Measurements from ENCODE around the gene SMAGP. TPM values are rescaled to one million over a fixed set of nuclear protein-coding genes. Genes with fewer than 3 reads are reported as not detected.
A peak's percentile ranks its signal among the peaks of the same experiment; 100 is the strongest.

Gene SMAGP
- total and polyA plus RNA-seq, 2 of the 13 experiments (the other 11 are each of a cell fraction or from before 2014, with no cell fraction given) = 9.2 TPM

- DNase-seq (ENCODE audit: low spot score) (no peak), ATAC-seq (peak; percentile 59), FAIRE-seq (no peak)
- intact Hi-C loops (cut with micrococcal nuclease; ENCODE audit: unreplicated experiment) (no loop called here), in situ Hi-C loops (cut with HindIII; ENCODE audit: extremely low pct_ligation_motif_present, low pct_unique_long_range_greater_than_20kb) (no loop called here)
- Histone ChIP-seq H2AFZ (ENCODE audit: low read length) (no peak overlapping the region), H3K4me3 (replicated peaks in 1 of 3; ENCODE audit: insufficient read depth in 1 of 3, low read depth in 2 of 3, low read length in 3 of 3) (peak overlapping the region; percentile 17 to 69 (median 32); a peak in 5 of 6 replicates), H3K79me2 (ENCODE audit: insufficient read depth, low read length) (no peaks in the 10 kb centered on the region), H3K4me2 (ENCODE audit: low read depth, low read length) (peak overlapping the region; percentile 77), H3K9me3 (ENCODE audit: low read length) (no peaks in the 10 kb centered on the region), H3K9ac (ENCODE audit: insufficient read depth, low read depth, low read length) (no peak overlapping the region; the same call in 1 of the 2 replicates), H3K36me3 (replicated peaks in 1 of 2; ENCODE audit: control insufficient read depth in 1 of 2, insufficient read depth in 2 of 2, low read length in 2 of 2) (no peaks in the 10 kb centered on the region), H4K20me1 (ENCODE audit: insufficient read depth, low read length) (no peaks in the 10 kb centered on the region), H3K4me1 (ENCODE audit: insufficient read depth, low read length) (peaks cover 34% of the 10 kb centered on the region), H3K27me3 (ENCODE audit: control insufficient read depth in 1 of 2, insufficient read depth in 2 of 2, low read length in 2 of 2) (no peaks in the 10 kb centered on the region; a peak in 1 of 5 replicates), H3K27ac (ENCODE audit: extremely low read length, insufficient read depth, low read length) (no peak overlapping the region)
- CTCF ChIA-PET (ENCODE audit: low intra/inter-chr PET ratio, low total read pairs) = no interaction called here
- 44% methylated on average over 24 of the region's 38 CpGs for WGBS (ENCODE audit: low lambda C conversion rate)
- POLR2A ChIA-PET = interaction anchor here (0.8 to 1.3 kb wide), 3 partner anchors 12 to 20 kb away, joined by 3 to 4 read pairs (median 4); partner anchors contain the start of gene POU6F1
- BruUV-seq (replicated peaks) = no TSS peak
- TF ChIP-seq ZFY (CRISPR knock-in tag; IDR thresholded peaks at IDR 0.05) (peak; percentile 12; the same call in 1 of the 2 replicates), DZIP1 (CRISPR knock-in tag; IDR thresholded peaks at IDR 0.05) (no peak), ZNF556 (CRISPR knock-in tag; IDR thresholded peaks at IDR 0.05; ENCODE audit: borderline replicate concordance) (no peak), KDM5B (CRISPR knock-in tag; IDR thresholded peaks at IDR 0.05; ENCODE audit: borderline replicate concordance) (0 out of 2 replicates have a peak, but pooled peaks have one; percentile 30), ZBTB38 (CRISPR knock-in tag; IDR thresholded peaks at IDR 0.05) (peak; percentile 21; the same call in 1 of the 2 replicates), MLXIP (CRISPR knock-in tag; IDR thresholded peaks at IDR 0.05; ENCODE audit: borderline replicate concordance) (no peak), RCOR2 (CRISPR knock-in tag; IDR thresholded peaks at IDR 0.05) (no peak), HIC2 (CRISPR knock-in tag; IDR thresholded peaks at IDR 0.05; ENCODE audit: low read depth) (no peak), ZNF775 (CRISPR knock-in tag; IDR thresholded peaks at IDR 0.05; ENCODE audit: borderline replicate concordance) (no peak), ZSCAN25 (CRISPR knock-in tag; IDR thresholded peaks at IDR 0.05) (no peak), CREBL2 (CRISPR knock-in tag; IDR thresholded peaks at IDR 0.05; ENCODE audit: borderline replicate concordance) (no peak), MXD3 (CRISPR knock-in tag; IDR thresholded peaks at IDR 0.05) (no peak), AGO1 (IDR thresholded peaks at IDR 0.05; ENCODE audit: low read depth, low read length, poor library complexity, severe bottlenecking) (no peak), FOXM1 (CRISPR knock-in tag; IDR thresholded peaks at IDR 0.05) (no peak), ISX (CRISPR knock-in tag; conservative IDR thresholded peaks at IDR 0.05) (no peak)
These were observed 72.3 kb downstream of the SMAGP start for GRCh38 chr12:51197736-51198567.

Measured in HepG2 (cell line).